ENCODE results near the gene IGF2BP3.

DNA sequence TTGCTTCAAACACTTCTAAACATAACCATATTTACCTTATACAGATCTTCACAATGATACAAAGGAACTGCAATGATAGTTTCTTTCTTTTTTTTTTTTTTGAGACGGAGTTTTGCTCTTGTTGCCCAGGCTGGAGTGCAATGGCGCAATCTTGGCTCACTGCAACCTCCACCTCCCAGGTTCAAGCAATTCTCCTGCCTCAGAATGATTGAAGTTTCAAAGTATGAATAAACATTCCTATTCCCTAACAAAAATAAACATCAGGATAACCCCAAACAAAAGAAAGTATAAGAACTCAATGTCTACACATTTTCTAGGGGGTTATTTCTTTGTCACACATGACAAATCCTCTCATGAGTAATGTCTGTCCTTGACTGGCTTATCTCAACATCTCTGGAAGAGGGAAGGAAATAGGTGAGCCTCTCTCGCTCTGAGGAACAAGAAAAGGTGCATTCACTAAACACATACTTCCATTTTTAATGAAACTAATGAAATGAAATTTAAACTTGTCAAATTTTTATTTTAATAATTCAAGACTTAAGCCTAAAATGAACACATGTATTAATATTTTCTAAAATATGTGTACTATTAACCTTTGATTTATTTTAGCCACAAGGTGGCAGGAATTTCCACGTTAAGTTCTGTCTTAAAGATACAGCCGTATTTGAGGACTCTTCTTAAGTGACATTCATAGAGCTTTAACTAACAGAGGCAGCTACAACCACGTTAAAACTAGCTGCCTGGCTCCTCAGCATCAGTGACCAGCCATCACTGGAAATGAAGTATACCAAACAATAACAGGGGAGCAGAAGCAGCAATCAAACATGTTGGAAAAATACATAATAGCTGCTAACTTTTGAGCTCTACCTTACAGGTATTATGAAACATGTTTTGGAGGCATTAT is 112.8 kb downstream of the IGF2BP3 start:
- TF ChIP-seq CTCF (IDR thresholded peaks at IDR 0.05) (no peak), EP300 (IDR thresholded peaks at IDR 0.05) (no peak)

Measured in gastroesophageal sphincter (tissue), 3 donors.